ENCODE results near the gene RHOT1.

- TF ChIP-seq CTCF (IDR thresholded peaks at IDR 0.05): no peak
- no peak for TF ChIP-seq POLR2A (IDR thresholded peaks at IDR 0.05)
- TF ChIP-seq EP300 (IDR thresholded peaks at IDR 0.05): no peak
These were observed 132.3 kb downstream of the RHOT1 start for GRCh38 chr17:32274643-32275042.

All from ovary (tissue), 3 donors.